Endometrial microvascular endothelial cells (primary cell): Measurements from ENCODE around the gene DPP6. TPM values are rescaled to one million over a fixed set of nuclear protein-coding genes. Genes with fewer than 3 reads are reported as not detected.
"Not testable (repeated sequence)": the region's sequence is repeated elsewhere in the genome, so short reads cannot be mapped to it uniquely, and the experiment has no call there.

ENCODE experiments used
- in situ Hi-C: cut with HindIII; loops from 2 replicates; pipeline ENCODE4 v1.10.0; 2017; ENCODE audit warnings: low sequenced_read_pairs, low pct_unique_long_range_greater_than_20kb; ENCODE audit errors: inconsistent ontology term
- total RNA-seq: library from RNA; depleted of rRNA; stranded (reverse); fragments of >200 nt; gene quantifications from one replicate; pipeline ENCODE4 v1.2.3, GENCODE V29; 2015; ENCODE audit errors: inconsistent ontology term

DPP6 gene
- total RNA-seq, 1 donor from 2014 or later, result not detected

GRCh38 chr7:154929006-154929726 lies 877.0 kb downstream of the DPP6 start:
- in situ Hi-C loops, result no loop called here

GRCh38 chr7:154931906-154932305 lies 879.7 kb downstream of the DPP6 start:
- in situ Hi-C loops, result no loop called here

- in situ Hi-C loops, result not testable (repeated sequence)
These were observed 882.3 kb downstream of the DPP6 start for GRCh38 chr7:154934353-154934952.

GRCh38 chr7:154937837-154938236 lies 885.6 kb downstream of the DPP6 start:
- in situ Hi-C loops, result no loop called here

- in situ Hi-C loops, result no loop called here
These were observed 890.5 kb downstream of the DPP6 start for GRCh38 chr7:154942691-154943090.
